HG03175 (cell line): Measurements from ENCODE around the gene ANKRD53.
A peak's percentile ranks its signal among the peaks of the same experiment; 100 is the strongest.

Experiments
- ATAC-seq: cut with Tn5 transposase; IDR thresholded peaks from one replicate; pipeline ENCODE4 v1.9.1; 2021; ENCODE audit warnings: mild to moderate bottlenecking, moderate library complexity; ENCODE audit not compliant: unreplicated experiment

ANKRD53 gene

GRCh38 chr2:70964133-70964532 is 14.3 kb upstream of the ANKRD53 start:
- ATAC-seq, result no peak

- ATAC-seq, result peak; percentile 84
Measured at GRCh38 chr2:70964596-70965386, 13.6 kb upstream of the ANKRD53 start.

- no peak for ATAC-seq
Measured at GRCh38 chr2:70965506-70965905, 12.9 kb upstream of the ANKRD53 start.

- no peak for ATAC-seq
Measured at GRCh38 chr2:70966681-70967080, 11.7 kb upstream of the ANKRD53 start.

GRCh38 chr2:70967189-70967588 is 11.2 kb upstream of the ANKRD53 start:
- no peak for ATAC-seq

- ATAC-seq, result no peak
Measured at GRCh38 chr2:70974592-70974991, 3.8 kb upstream of the ANKRD53 start.

- no peak for ATAC-seq
Measured at GRCh38 chr2:70975237-70975636, 3.2 kb upstream of the ANKRD53 start.

- ATAC-seq, result no peak
Measured at GRCh38 chr2:70977605-70978205, 725 bp upstream of the ANKRD53 start.

GRCh38 chr2:70979180-70979488 is 704 bp downstream of the ANKRD53 start:
- no peak for ATAC-seq

- ATAC-seq, result no peak
Measured at GRCh38 chr2:70979626-70980025, 1.2 kb downstream of the ANKRD53 start.

- no peak for ATAC-seq
Measured at GRCh38 chr2:70981421-70981820, 3.0 kb downstream of the ANKRD53 start.

GRCh38 chr2:70981866-70982810 is 3.7 kb downstream of the ANKRD53 start:
- ATAC-seq, result no peak

GRCh38 chr2:70982971-70983370 is 4.5 kb downstream of the ANKRD53 start:
- ATAC-seq, result no peak

GRCh38 chr2:70983506-70984227 is 5.2 kb downstream of the ANKRD53 start:
- no peak for ATAC-seq

- no peak for ATAC-seq
Measured at GRCh38 chr2:70984228-70984575, 5.8 kb downstream of the ANKRD53 start.

GRCh38 chr2:70984576-70985282 is 6.3 kb downstream of the ANKRD53 start:
- peak; percentile 95 for ATAC-seq

GRCh38 chr2:70985283-70985688 is 6.9 kb downstream of the ANKRD53 start:
- ATAC-seq, result no peak

- ATAC-seq, result no peak
Measured at GRCh38 chr2:70985956-70986355, 7.5 kb downstream of the ANKRD53 start.

- ATAC-seq, result no peak
Measured at GRCh38 chr2:70986499-70987189, 8.2 kb downstream of the ANKRD53 start.

- ATAC-seq, result no peak
Measured at GRCh38 chr2:70987386-70987785, 9.0 kb downstream of the ANKRD53 start.
